DND-41 (cell line): ENCODE results near the gene VIT.

Experiments used
- EZH2 ChIP-seq: IDR thresholded peaks from 3 replicates; pipeline ENCODE4 v1.6.1; 2012; ENCODE audit warnings: borderline replicate concordance, low read depth, mild to moderate bottlenecking, moderate library complexity, low read length, inconsistent platforms; ENCODE audit not compliant: severe bottlenecking
- TF ChIP-seq, protein P1 (sequence below): IDR thresholded peaks from 2 replicates; pipeline ENCODE4 v1.5.1; 2012; ENCODE audit warnings: borderline replicate concordance, low read length, moderate library complexity, mild to moderate bottlenecking; ENCODE audit not compliant: poor library complexity, severe bottlenecking; ENCODE audit errors: extremely low read depth

DNA sequence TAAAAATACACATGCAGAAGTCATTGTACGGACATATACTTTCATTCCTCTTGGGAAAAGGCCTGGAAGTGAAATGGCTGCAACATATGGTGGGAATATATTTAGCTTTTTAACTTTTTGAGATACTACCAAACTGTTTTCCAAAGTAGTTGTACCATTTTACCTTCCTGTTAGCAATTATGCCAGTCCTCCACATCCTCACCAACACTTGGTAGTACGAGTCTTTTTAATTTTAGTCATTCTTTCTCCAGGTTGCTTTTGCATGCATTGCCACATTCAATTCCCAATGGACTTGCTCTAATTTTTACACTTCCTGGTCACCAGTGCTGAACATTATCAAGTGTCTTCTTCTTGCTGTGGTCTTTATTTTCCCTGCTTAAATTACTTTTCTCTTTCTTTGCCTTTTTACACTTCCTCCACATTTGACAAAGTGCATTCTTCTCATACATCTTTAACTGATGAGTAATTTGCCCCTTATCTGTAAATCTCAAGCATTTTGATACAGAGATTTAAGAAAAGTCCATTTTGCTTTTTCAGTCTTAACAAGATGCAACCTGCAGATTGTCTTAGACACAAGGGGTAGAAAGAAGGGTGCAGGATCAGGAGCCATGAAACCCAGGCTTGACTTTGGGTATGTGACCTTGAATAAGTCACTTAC, 14.5 kb downstream of the VIT start:
- TF ChIP-seq, protein P1, sequence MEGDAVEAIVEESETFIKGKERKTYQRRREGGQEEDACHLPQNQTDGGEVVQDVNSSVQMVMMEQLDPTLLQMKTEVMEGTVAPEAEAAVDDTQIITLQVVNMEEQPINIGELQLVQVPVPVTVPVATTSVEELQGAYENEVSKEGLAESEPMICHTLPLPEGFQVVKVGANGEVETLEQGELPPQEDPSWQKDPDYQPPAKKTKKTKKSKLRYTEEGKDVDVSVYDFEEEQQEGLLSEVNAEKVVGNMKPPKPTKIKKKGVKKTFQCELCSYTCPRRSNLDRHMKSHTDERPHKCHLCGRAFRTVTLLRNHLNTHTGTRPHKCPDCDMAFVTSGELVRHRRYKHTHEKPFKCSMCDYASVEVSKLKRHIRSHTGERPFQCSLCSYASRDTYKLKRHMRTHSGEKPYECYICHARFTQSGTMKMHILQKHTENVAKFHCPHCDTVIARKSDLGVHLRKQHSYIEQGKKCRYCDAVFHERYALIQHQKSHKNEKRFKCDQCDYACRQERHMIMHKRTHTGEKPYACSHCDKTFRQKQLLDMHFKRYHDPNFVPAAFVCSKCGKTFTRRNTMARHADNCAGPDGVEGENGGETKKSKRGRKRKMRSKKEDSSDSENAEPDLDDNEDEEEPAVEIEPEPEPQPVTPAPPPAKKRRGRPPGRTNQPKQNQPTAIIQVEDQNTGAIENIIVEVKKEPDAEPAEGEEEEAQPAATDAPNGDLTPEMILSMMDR, result no peak
- TF ChIP-seq EZH2, result no peak
